Gastrocnemius medialis (tissue), 4 donors: ENCODE measurements around the gene KRT4.

Experiments used
- CTCF ChIP-seq, 5 experiments: fragments of 450-650 bp in 3 of 5; fragments of 200-600 bp in 2 of 5; sonication (generic) in 2 of 5; IDR thresholded peaks in 4 of 5; conservative IDR thresholded peaks in 1 of 5; 1 replicate in 4 of 5; 2 replicates in 1 of 5; pipeline ENCODE4 v1.5.1; 2016 to 2019; ENCODE audit warnings: antibody characterized with exemption in 5 of 5, mild to moderate bottlenecking in 3 of 5, moderate library complexity in 3 of 5
- POLR2A ChIP-seq, 2 donors: fragments of 450-650 bp; IDR thresholded peaks; one replicate each; pipeline ENCODE4 v1.6.1; 2017; ENCODE audit warnings: antibody characterized with exemption in 2 of 2, mild to moderate bottlenecking in 2 of 2, moderate library complexity in 2 of 2

GRCh38 chr12:52812073-52812400 lies 1.9 kb downstream of the KRT4 start:
- no peak for TF ChIP-seq CTCF (IDR thresholded peaks at IDR 0.05 in 4 of 5, conservative IDR thresholded peaks at IDR 0.05 in 1 of 5)
- TF ChIP-seq POLR2A (IDR thresholded peaks at IDR 0.05): no peak
